ENCODE data around the gene IRS1.

DNA sequence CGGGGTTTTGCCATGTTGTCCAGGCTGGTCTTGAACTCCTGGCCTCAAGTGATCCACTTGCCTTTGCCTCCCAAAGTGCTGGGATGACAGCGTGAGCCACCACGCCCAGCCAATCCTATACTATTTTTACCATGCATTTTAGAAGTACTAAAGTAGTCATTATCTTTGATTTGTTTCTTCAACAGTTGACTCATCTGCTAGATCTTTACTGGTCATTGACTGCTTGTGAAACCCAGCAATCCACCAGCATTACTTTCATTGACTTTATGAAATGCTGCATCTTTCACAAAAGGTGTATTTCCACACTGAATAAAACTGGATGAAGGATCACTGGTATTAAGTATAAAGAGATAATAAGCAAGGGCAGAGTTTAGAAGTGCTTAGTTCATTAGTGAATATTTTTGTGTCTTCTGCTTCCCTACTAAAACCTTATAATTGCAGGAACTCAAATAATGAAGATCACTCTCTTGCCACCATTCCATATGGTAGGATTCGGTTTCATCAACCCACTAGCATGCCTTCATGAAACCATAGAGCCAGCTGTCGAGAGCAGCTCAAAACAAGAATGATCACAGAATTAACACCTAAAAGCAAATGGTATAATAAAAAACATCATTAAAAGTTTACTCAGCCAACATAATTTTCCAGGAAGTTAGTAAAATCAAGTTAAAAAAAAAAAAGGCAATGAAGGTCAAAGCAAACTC lies 33.1 kb downstream of the IRS1 start:
- TF ChIP-seq POLR2A (IDR thresholded peaks at IDR 0.05) = no peak
- TF ChIP-seq, protein P1, sequence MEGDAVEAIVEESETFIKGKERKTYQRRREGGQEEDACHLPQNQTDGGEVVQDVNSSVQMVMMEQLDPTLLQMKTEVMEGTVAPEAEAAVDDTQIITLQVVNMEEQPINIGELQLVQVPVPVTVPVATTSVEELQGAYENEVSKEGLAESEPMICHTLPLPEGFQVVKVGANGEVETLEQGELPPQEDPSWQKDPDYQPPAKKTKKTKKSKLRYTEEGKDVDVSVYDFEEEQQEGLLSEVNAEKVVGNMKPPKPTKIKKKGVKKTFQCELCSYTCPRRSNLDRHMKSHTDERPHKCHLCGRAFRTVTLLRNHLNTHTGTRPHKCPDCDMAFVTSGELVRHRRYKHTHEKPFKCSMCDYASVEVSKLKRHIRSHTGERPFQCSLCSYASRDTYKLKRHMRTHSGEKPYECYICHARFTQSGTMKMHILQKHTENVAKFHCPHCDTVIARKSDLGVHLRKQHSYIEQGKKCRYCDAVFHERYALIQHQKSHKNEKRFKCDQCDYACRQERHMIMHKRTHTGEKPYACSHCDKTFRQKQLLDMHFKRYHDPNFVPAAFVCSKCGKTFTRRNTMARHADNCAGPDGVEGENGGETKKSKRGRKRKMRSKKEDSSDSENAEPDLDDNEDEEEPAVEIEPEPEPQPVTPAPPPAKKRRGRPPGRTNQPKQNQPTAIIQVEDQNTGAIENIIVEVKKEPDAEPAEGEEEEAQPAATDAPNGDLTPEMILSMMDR (IDR thresholded peaks at IDR 0.05) = no peak
